WERI-Rb-1 (cell line): Measurements from ENCODE around the gene PAPOLA.

Source experiments
- DNase-seq: peaks from one replicate; pipeline ENCODE4 v3.0.0-alpha.2; 2020
- H3K27ac ChIP-seq: fragments of 250-450 bp; sonication (Bioruptor Pico); 2 replicates; pipeline ENCODE4 v1.5.1; 2020; ENCODE audit warnings: mild to moderate bottlenecking, moderate library complexity
- H3K27me3 ChIP-seq: fragments of 250-450 bp; sonication (Bioruptor Pico); 2 replicates; pipeline ENCODE4 v1.5.1; 2021; ENCODE audit warnings: mild to moderate bottlenecking, low read depth, moderate library complexity; ENCODE audit not compliant: insufficient read depth, severe bottlenecking
- H3K36me3 ChIP-seq: fragments of 250-450 bp; sonication (Bioruptor Pico); 2 replicates; pipeline ENCODE4 v1.5.1; 2020; ENCODE audit warnings: mild to moderate bottlenecking, moderate library complexity
- H3K4me3 ChIP-seq: 2 replicates; pipeline ENCODE4 v1.5.1; 2011; ENCODE audit warnings: low read depth, mild to moderate bottlenecking, control low read depth, low read length
- H3K9me3 ChIP-seq: fragments of 250-450 bp; sonication (Bioruptor Pico); 2 replicates; pipeline ENCODE4 v1.5.1; 2021; ENCODE audit warnings: mild to moderate bottlenecking, moderate library complexity; ENCODE audit not compliant: severe bottlenecking
- CTCF ChIP-seq: IDR thresholded peaks from 2 replicates; pipeline ENCODE4 v1.5.1; 2011; ENCODE audit warnings: low read depth, mild to moderate bottlenecking, control low read depth, inconsistent platforms, low read length

The PAPOLA gene

GRCh38 chr14:96599076-96599475 is 96.9 kb downstream of the PAPOLA start:
- no peaks in the 10 kb centered on the region for H3K36me3 ChIP-seq
- H3K27ac ChIP-seq: no peak overlapping the region
- DNase-seq: no peak
- no peak for TF ChIP-seq CTCF
- H3K9me3 ChIP-seq: no peaks in the 10 kb centered on the region
- H3K27me3 ChIP-seq: no peaks in the 10 kb centered on the region
- H3K4me3 ChIP-seq: no peak overlapping the region

GRCh38 chr14:96602186-96602585 is 100.0 kb downstream of the PAPOLA start:
- H3K27me3 ChIP-seq: no peaks in the 10 kb centered on the region
- no peak for DNase-seq
- H3K36me3 ChIP-seq: no peaks in the 10 kb centered on the region
- H3K9me3 ChIP-seq: no peaks in the 10 kb centered on the region
- TF ChIP-seq CTCF: no peak
- no peak overlapping the region for H3K4me3 ChIP-seq
- no peak overlapping the region for H3K27ac ChIP-seq

- no peaks in the 10 kb centered on the region for H3K9me3 ChIP-seq
- no peak overlapping the region for H3K4me3 ChIP-seq
- no peak for TF ChIP-seq CTCF
- no peaks in the 10 kb centered on the region for H3K27me3 ChIP-seq
- DNase-seq: no peak
- H3K27ac ChIP-seq: no peak overlapping the region
- no peaks in the 10 kb centered on the region for H3K36me3 ChIP-seq
Observed at GRCh38 chr14:96603350-96604255, 101.4 kb downstream of the PAPOLA start.

GRCh38 chr14:96614481-96614881 is 112.3 kb downstream of the PAPOLA start:
- peak; percentile 93 for DNase-seq
- H3K4me3 ChIP-seq: peak overlapping the region; percentile 39

GRCh38 chr14:96616161-96616721 is 114.1 kb downstream of the PAPOLA start:
- H3K4me3 ChIP-seq: no peak overlapping the region
- no peaks in the 10 kb centered on the region for H3K9me3 ChIP-seq
- DNase-seq: no peak
- no peak for TF ChIP-seq CTCF
- no peak overlapping the region for H3K27ac ChIP-seq
- H3K36me3 ChIP-seq: no peaks in the 10 kb centered on the region
- H3K27me3 ChIP-seq: no peaks in the 10 kb centered on the region

More at GRCh38 chr14:96614481-96614881, 112.3 kb downstream of the PAPOLA start:
- H3K27ac ChIP-seq: peak overlapping the region; percentile 64
- H3K9me3 ChIP-seq: peaks cover 4% of the 10 kb centered on the region
- TF ChIP-seq CTCF: no peak
- no peaks in the 10 kb centered on the region for H3K27me3 ChIP-seq
- H3K36me3 ChIP-seq: no peaks in the 10 kb centered on the region
